Activated T-helper 1 cell treated with anti-CD3 and anti-CD28 coated beads, Interleukin-2, amount 50 U/mL, for 16 hours (primary cell): ENCODE measurements around the gene PAQR4.

Experiments
- DNase-seq, 2 donors: peaks; one replicate each; pipeline ENCODE4 v3.0.0-alpha.2; 2020; ENCODE audit warnings: low read depth in 1 of 2, low spot score in 1 of 2

The PAQR4 gene

DNA sequence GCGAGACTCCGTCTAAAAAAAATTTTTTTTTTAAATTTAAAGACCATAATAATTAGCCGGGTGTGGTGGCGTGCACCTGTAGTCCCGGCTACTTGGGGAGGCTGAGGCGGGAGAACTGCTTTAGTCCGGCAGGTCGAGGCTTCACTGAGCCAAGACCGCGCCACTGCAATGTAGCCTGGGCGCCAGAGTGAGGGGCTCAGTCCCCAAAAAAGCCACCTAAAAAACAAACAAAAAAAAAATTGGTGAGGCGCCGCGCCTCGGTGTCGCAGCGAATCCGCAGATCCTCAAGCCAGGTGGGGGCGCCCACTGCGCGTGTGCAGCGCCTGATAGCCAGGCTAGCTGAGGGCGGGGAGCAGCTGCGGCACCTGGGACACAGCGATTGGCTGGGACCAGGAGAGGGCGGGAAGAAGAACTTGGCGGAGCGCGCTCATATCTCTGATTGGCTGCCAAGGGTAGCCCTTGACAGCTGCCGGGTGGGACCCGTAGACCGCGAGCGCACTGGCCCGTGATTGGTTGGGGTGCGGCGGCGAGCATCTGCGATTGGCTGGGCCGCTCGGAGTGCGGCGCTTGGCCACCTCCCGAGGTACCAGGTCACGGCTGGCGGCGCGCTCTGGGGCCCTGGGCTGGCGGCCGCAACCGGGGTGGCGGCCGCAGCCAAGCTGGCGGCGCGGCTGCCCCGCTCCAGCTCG is 34.6 kb downstream of the PAQR4 start:
- peak; percentile 90 to 94 for DNase-seq

DNA sequence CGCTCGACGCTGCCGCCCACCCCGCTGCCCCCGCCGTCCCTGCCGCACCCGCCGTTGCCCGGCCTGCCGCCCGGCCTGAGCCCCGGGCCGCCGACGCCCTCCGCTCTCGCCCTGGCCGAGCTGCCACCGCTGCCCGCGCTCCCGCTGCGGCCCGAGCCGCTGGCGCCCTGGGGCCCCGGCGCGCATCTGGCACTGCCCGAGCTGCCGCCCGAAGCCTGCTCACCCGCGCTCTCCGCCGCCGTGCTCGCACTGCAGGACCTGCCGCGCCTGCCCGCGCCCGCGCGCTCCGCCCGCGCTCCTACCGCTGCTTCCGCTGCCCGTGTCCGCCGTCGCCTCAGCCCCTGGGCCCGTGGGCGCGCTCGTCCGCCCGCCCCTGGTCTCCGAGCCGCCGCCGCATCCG is 35.2 kb downstream of the PAQR4 start:
- DNase-seq: no peak

DNA sequence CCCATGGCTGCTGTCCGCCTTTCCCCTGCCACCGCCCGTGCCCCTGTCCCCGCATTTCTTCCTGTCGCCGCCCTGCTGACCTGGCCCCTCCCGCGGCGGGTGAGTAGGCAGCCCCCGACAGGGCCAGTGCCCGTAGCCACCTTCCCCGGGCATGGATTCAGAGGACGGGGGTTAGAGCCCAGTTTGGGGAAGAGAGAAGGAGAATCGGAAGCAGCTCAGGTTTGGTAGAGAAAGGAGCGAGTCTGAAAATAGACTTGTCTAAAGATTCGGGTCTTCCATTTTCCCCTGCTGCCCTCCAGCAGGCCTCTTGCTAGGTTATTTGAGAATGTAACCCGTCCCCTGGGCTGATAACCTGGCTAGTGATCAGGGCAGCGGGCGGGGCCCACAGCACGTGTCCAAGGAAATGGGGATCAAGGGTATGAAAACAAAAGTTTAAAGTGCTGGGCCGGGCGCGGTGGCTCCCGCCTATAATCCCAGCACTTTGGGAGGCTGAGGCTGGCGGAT is 35.7 kb downstream of the PAQR4 start:
- no peak for DNase-seq

DNA sequence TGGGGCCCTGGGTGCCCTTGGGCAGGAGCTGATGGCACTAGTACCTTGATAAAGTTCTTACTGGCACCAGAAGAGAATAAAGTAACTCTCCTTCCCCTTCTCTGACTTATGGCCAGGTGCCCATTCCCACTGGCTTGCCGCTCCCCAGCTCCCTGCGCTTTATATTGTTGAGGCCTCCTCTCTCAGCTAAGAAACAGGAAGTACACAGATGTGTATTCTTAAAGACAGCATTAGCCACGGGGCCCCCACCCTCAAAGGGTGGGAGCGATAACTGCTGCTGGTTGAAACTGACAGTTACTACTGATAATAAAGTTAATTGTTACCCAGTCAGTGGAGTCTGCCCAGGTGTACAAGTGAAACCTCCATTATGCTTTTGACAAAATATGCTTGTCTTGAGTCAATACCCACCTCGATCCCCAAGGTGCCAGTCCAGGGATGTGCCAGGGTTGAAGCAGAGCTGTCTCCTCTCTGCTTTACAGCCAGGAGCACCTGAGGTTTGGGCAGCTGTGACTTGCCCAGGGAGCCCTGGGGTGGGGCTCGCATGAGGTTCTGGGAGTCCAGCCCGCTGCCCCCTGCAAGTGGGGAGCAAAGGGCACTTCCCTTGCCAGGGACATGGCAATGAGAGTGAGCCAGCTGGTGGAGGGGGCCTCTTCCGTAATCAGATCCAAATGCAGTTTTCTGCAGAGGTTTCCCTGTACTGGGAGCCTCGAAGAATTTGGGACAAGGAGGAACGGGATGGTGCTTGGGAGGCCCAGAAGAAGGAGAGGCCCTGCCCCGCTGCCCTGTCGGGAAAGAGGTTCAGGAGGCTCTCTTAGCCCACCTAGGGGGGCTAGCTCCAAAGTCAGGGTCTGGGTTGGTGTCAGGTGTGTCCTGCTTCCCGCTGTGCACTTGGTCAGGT is 38.2 kb downstream of the PAQR4 start:
- DNase-seq: no peak

DNA sequence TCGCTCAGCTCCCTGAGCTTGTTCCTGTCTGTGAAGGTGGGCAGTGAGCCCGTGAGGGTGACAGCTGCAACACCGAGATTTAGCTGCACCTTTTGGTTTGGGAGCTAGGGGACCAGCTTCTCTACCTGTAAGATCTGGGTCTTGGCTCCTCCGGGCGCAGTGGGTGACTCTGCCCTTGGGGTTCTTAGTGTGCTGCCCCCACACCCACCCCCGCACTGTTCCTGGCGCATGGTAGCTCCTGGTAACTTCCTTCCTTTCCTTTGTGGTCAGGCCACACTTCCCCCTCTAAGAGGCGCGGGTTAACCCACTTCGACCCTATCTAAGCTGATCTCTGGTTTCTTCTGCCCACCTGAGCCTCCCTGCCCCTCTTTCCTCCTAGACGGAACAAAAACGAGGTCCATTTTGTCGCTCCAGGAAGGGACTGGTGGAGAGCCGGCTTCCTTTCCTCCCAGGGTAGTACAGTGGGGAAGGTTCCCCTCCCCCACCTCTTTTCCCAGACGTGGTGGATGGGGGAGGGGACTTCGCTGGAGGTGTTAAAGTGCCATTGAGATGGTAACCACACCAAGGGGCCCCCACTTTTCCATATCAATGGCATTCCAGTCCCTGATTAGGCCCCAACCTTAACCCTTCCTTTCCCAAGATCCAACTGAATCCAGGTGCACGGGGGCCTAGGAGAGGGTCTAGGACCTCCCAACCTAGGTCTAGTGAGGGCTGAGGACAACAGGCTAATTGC is 39.0 kb downstream of the PAQR4 start:
- no peak for DNase-seq

DNA sequence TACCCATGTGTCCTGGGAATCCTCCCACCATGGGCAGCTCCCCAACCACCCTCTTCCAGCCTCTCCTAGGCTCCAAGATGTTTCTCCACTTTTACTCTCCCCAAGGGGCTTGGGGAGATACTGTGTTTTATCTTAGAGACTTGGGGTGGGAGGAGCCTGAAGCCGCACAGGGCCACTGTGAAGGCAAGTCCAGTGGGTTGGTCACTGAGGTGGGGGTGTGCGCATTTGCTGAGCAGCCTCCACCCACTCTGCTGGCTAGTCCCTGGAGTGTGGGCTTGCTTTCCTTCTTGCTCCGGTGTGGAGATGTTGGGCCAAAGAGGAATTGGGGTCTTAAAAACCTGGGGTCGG is 39.5 kb downstream of the PAQR4 start:
- no peak for DNase-seq

DNA sequence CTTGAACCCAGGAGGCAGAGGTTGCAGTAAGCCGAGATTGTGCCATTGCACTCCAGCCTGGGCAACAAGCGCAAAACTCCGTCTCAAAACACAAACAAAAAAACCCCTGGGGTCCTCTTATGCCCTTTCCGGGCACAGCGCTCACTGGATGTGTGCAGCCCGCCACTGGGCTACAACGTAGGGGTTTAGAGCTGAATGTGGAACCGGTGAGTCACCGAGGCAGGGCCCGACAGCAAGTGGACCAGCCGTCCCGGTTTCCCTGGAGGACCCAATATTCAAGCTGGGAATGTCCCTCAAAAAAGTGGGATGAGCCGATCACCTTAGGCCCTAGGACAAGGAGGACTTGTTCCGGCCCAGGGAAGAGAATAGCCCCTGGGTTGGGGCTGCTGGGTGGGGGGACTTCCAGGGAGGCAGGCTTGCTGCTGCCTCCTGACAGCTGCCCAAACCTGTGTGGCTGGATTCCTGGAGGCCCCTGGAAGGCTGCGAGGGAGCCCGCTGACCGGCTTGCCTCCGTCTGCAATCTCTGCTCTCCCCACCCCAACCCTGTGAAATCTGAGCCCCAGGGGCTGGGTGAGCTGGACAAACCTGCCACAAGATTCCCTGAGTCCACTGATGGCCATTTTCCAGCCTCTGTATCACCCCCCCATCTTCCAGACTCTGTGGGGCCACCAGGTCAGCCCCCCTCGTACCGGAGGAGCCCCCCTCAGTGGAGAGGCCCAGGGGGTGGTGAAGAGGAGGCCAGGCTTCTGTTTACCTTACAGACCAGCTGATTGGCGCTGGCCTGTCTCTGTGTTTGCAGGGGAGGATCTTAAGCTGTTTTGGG is 40.6 kb downstream of the PAQR4 start:
- no peak for DNase-seq

DNA sequence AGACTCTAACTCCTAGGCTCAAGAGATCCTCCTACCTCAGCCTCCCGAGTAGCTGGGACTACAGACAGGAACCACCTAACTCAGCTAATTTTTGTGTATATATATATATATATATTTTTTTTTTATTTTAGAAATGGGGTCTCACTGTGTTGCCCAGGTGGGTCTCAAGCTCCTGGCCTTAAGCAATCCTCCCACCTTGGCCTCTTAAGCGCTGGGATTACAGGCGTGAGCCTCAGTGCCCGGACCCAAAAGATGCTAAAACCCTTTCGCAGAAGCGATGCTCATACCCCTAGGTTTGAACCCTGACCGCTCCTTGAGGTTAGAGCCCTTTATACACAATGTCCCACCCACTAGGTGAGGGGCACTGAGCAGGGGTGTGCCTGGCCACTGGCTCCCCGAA is 41.4 kb downstream of the PAQR4 start:
- no peak for DNase-seq

DNA sequence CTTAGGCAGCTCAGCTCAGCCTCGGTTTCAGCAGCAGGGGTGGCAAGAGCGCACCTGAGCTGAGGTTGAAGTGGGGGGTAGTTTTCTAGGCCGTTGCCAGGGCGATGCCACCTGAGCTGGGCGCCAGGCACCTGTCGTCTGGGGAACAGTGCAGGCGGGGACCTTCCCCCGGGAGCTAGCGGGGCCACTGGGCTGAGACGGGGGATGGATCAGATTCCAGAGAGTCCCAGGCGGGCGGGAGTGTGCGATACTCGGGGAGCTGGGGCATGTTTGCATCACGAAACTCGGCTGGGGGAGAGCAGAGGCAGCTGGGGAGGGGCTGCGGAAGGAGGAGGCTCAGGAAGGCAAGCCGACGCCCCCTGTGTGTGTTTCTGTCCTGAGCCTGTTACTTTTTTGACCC is 43.1 kb downstream of the PAQR4 start:
- no peak for DNase-seq

DNA sequence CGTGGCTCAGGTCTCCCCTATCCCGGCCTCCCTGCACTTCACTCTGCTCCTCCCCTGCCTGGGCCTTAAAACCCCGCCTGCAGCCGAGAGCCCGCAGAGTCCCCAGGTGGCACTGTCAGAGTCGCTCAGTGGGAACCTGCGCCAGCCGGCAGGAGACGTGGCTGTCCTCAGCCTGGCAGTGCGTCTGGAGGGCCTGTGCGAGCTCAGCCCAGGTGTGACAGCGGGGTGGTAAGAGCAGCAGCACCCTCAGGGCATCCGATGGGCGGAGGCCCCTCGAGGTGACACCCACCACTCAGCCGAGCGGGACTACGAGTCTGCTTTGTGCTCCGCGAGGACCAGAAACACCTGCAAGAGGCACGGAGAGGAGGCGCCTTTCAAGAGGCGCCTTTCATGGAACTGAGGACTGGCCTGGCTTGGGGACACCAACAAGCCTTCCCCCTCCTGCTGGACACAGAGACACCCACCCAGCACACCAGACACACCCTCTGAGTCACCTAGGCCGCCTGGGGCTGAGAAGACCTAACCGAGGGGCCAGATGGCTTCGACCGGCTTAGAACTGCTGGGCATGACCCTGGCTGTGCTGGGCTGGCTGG is 43.8 kb downstream of the PAQR4 start, which contains the start of gene CLDN9:
Gene CLDN9 (plus strand): TSS at position 96 of the 593 bp plus-strand sequence. CDS start 440 bp downstream, at position 536.
- DNase-seq: no peak

DNA sequence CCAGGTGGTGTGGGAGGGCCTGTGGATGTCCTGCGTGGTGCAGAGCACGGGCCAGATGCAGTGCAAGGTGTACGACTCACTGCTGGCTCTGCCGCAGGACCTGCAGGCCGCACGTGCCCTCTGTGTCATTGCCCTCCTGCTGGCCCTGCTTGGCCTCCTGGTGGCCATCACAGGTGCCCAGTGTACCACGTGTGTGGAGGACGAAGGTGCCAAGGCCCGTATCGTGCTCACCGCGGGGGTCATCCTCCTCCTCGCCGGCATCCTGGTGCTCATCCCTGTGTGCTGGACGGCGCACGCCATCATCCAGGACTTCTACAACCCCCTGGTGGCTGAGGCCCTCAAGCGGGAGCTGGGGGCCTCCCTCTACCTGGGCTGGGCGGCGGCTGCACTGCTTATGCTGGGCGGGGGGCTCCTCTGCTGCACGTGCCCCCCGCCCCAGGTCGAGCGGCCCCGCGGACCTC is 44.4 kb downstream of the PAQR4 start:
- DNase-seq: no peak

DNA sequence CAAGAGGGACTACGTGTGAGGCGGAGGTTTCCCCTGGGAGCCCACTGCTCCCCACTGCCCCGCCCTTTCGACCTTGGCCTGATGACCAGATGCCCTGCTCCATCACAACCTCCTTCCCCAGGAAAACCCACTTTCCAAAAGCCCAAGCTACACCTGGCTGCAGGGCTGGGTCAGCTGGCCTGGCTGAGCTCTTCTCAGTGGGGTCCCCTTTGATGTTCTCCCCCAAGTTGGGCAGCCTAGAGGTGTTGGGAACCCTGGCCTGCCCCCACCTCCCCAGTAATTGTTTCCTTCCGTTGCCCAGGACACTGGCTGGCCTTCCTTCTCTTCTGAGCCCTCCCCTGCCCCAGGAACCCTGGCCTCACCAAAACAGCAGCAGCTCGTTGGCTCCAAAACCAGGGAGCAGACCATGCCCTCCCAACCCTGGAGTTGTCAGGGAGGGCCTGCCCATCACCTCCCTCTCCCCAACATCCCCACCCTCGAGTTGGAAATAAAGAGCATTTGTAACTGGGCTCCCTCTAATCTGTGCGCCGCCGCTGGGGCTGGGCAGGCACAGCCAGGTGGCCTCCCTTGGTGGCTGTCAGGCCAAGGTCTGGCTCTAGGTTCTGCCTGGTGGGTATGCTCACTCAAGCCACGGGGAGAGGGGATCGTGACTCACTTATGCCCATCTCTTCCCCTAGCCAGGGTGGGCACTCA is 45.0 kb downstream of the PAQR4 start:
- no peak for DNase-seq

DNA sequence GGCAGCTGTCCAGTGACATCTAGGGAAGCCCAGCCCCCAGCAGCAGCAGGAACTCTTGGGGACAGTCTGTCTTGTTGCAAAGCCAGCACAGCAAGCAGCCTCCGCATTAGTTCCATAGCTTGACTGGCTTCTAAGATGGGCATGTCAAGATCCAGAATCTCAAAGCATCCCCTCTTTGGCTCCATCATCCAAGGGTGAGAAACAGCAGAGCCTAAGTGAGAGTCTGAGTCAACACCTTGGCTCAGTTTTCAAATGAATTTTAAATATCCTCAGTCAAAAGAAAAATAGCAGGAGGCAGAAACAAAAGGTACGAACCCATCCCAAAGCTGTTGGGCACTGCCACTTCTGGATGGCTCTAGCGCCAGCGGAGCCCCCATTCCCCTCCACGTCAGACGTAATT is 45.8 kb downstream of the PAQR4 start:
- DNase-seq: no peak

DNA sequence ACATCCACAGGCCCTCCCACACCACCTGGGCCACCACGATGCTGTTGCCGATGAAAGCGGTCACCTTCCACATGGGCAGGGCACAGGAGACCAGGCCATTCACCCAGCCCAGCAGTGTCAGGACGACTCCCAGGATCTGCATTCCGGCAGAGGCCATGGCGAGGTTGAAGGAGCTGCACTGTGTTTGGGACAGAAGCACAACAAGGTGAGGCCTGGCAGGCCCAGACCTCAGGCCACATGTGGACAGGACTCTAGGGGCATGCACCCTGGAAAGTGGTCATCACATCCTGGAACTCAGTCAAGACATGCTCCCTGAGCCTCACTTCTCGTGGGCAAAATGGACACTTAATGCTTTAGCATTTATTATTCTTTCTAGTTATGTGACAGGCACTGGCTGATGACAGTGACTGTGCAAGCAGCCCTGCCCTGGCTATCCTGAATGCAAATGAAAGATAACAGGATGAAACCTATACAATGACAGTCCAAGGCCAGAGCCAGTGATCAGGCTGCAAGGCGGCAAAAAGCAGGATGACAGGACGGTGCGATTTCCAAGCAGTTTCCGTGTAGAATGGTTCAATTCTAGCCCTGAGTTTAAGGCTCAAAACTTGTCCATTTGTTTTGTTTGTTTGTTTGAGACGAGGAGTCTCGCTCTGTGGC is 46.8 kb downstream of the PAQR4 start:
- DNase-seq: no peak

DNA sequence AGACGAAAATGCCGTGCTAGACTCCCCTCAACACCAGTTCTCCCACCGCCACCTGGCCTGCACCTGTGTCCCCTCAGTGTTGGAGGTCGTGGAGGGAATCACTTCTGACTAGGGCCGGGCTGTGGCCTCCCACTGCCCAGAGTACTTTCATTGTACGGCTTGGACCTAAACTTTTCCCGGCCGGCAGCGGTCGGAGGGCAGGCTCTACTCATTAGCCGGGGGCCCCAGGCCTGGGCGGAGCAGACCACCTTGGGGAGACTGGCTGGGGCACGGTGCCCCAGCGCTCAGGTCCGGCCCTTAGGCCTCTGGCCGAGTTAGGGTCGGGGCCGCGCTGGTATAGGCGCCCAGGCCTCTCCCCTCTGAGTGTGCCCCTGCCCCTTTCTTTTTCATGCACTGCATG is 48.2 kb downstream of the PAQR4 start:
- DNase-seq: no peak

DNA sequence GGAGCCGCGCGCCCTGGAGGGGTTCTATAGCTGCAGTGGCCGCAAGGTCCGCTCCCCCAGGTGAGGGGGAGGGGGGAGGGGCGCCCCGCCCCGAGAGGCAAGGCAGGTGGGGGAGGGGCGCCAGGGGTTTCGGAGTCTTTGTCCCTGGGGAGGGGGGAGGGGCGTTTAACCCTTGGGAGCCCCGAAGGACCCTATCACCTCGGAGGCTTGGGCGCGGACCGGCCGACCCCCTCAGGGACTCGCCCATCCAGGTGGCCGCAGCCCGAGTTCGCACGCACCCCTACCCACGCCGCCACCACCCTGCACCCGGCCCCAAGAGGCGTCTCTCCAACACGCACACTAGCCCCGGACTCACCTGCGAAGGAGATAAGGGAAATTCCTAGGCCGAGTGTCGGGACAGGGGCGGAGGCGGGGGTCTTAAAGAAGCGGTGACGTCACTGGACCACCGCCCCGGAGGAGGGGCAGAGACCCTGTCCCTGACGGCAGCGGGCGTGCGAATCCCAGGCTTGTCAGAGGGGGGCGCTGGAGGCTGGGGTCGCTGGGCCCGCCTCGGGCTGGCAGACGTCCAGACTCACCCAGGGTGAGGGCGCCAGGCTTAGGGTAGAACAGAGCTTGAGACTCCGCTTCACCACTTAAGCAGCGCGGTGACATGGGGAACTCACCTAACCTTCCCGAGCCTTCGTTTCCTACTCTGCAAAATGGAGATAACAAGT is 48.8 kb downstream of the PAQR4 start, which contains the start of gene CLDN6:
Gene CLDN6 (minus strand): TSS at position 390 of the 713 bp plus-strand sequence. CDS start 2,162 bp downstream, outside the sequence.
- no peak for DNase-seq

DNA sequence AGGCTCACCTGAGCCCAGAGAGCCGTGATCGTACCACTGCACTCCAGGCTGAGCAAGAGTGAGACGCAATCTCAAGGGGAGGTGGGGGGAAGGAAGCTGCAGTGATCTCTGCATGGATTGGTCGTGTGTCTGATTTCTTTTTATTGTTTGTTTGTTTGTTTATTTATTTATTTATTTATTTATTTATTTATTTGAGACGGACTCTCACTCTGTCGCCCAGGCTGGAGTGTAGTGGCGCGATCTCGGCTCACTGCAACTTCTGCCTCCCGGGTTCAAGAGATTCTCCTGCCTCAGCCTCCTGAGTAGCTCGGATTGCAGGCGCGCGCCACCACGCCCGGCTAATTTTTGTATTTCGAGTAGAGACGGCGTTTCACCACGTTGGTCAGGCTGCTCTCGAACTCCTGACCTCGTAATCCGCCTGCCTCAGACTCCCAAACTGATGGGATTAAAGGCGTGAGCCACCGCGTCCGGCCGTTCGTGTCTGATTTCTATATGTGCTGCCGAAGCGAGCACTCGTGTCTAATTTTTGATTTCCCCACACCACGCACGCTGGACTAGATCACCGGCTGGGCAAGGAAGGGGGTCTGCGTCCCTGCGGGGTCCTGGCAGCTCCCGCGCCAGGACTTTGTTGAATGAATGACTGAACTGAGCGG is 50.6 kb downstream of the PAQR4 start:
- no peak for DNase-seq

DNA sequence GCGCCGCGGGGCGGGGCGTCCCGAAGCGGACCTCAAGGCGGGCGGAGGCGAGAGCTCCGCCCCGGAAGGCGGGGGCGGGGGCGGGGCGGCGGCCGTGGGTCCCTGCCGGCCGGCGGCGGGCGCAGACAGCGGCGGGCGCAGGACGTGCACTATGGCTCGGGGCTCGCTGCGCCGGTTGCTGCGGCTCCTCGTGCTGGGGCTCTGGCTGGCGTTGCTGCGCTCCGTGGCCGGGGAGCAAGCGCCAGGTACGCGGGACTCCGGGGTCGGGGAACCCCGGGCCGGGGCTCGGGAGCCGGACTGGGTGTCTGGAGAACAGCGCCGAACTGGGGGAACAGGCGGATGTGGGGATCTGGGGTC is 51.1 kb downstream of the PAQR4 start, which contains the start of gene TNFRSF12A:
Gene TNFRSF12A (plus strand): TSS at position 122 of the 357 bp plus-strand sequence. CDS start 30 bp downstream, at position 152.
- DNase-seq: peak; percentile 24 to 56
